LNCaP clone FGC (cell line): Measurements from ENCODE around the gene IL17RA.

Experiments
- DNase-seq: peaks from one replicate; pipeline ENCODE4 v3.0.0-alpha.2; 2011; ENCODE audit warnings: low read depth
- H3K4me3 ChIP-seq: 2 replicates; pipeline ENCODE4 v1.5.1; 2011; ENCODE audit warnings: mild to moderate bottlenecking, low read depth, low read length, control low read depth
- TF ChIP-seq, protein P1 (sequence below): IDR thresholded peaks from 2 replicates; pipeline ENCODE4 v1.5.1; 2012; ENCODE audit warnings: mild to moderate bottlenecking; ENCODE audit not compliant: control insufficient read depth, insufficient read depth; ENCODE audit errors: extremely low read depth

The IL17RA gene

DNA sequence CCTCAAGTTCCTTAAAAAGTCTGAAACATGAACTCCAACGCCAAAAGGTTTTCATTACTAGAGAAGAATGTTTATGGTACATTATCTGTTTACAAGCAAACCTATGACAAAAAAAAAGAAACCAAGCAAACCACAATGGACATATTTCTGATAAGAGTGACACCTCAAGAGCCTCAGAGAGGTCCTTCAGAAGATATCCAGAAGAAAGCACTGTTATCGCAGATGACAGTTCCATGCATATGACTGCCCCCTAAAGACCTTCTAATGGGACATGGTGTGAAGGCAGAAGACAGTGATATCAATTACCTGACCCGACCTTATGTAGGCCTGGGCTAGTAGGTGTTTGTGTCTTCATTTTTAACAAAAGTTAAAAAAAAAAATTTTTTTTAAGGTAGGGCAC lies 71.1 kb downstream of the IL17RA start:
- H3K4me3 ChIP-seq, result no peak overlapping the region
- no peak for DNase-seq
- TF ChIP-seq, protein P1, sequence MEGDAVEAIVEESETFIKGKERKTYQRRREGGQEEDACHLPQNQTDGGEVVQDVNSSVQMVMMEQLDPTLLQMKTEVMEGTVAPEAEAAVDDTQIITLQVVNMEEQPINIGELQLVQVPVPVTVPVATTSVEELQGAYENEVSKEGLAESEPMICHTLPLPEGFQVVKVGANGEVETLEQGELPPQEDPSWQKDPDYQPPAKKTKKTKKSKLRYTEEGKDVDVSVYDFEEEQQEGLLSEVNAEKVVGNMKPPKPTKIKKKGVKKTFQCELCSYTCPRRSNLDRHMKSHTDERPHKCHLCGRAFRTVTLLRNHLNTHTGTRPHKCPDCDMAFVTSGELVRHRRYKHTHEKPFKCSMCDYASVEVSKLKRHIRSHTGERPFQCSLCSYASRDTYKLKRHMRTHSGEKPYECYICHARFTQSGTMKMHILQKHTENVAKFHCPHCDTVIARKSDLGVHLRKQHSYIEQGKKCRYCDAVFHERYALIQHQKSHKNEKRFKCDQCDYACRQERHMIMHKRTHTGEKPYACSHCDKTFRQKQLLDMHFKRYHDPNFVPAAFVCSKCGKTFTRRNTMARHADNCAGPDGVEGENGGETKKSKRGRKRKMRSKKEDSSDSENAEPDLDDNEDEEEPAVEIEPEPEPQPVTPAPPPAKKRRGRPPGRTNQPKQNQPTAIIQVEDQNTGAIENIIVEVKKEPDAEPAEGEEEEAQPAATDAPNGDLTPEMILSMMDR, result no peak

DNA sequence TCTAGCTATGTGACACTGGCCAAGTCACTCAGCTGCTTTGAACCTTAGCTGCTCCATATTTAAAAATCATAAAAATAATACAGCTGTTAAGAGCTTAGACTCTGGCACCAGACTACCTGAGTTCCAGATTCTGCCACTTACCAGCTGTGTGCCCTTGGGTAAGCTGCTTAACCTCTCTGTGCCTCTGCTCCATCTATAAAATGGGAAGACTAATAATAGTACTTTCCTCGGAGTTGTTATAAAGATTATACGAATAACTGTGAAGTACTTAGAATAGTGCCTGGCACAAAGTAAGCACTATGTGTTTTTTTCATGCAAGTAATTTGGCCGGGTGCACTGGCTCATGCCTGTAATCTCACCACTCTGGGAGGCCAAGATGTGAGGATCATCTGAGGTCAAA lies 72.9 kb downstream of the IL17RA start:
- no peak for DNase-seq
- peak overlapping the region; percentile 81 for H3K4me3 ChIP-seq

DNA sequence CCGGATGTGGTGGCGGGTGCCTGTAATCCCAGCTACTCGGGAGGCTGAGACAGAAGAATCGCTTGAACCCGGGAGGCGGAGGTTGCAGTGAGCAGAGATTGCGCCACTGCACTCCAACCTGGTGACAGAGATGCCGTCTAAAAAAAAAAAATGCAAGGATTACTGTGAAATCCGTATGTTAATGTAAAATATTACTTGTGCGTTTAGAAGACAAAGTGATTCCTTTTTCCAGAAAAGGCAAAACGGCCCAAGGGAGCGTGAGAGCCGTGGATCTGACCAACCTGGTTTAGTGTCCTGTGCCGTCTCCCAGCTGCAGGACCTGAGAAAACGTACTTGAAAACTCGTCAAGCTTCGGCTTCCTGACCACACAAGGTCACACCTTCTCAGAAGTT lies 73.4 kb downstream of the IL17RA start:
- H3K4me3 ChIP-seq, result peak overlapping the region; percentile 81
- DNase-seq, result no peak
- TF ChIP-seq, protein P1, result no peak

More for the DNA sequence above, 72.9 kb downstream of the IL17RA start:
- TF ChIP-seq, protein P1, result no peak

DNA sequence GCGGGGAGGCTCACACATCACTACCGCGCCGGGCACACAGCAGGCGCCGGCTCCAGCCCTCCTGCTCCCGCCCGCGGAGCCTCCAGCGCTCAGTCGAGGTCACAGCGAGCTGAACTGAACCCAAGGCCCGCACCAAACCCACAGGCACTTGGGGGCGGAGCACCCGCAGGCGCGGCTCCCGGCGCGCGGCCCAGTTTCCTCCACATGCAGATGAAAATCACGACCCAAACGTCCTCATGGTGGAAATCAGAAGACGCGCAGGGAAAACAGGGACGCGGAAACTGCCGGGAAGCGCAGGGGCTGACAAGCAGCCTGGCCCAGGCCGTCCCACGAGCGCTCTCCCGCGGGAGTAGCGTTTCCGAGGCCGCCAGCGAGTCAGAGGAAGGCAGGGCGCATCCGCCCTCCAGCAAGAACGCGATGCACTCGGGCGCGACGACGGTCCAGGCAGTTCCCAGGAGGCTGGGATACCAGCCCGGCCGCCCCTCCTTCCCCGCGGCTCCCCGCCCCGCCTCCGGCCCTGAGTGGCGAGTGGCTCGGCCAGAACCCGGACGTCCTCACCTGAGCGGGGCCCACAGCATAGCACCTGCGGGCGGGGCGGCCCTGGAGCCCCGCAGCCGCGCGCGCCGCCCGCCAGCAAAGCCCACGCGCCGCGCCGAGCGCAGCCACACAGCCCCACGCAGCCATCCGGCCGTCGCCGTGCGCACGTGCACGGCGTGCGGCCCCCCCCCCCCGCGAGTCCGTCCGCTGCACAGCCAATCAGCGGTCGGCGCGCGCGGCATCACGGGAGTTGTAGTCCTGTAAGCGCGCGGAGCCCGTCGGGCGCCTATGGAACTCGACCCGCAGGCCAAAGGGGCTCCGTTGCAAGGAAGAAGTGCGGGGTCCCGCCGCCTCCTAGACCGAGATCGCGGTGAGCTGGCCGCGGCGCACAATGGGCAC lies 74.0 kb downstream of the IL17RA start, which contains the start of gene HDHD5:
Gene HDHD5, minus strand, starts transcription at position 710 of the 936 bp plus-strand sequence. Its CDS starts 26 bp downstream, at position 684.
- H3K4me3 ChIP-seq, result peak within 1 kb of the TSS; percentile 81
- DNase-seq, result peak; percentile 64
- TF ChIP-seq, protein P1, result no peak

DNA sequence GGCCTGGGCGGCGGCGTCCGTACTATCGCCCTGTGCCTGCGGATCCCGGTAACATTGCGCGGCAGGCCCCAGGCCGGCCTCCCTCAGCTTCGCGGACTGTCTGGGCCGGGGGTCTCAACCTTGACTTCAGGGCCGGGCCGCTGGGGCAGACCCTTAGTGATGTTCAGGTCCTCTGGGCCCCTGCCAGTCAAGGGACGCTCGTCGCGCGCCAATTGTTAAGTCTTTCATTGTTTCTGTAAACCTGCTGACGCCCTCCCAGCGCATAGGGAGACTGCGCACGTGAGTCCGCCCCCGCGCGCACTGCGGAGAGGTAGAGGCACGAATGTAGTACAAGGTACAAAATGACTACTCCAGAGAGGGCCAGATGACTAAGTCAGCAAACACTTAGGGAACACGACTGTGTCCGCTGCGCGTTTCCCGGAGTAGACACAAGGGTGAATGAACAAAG lies 74.7 kb downstream of the IL17RA start:
- TF ChIP-seq, protein P1, result no peak
- peak; percentile 31 for DNase-seq
- H3K4me3 ChIP-seq, result peak overlapping the region; percentile 81

DNA sequence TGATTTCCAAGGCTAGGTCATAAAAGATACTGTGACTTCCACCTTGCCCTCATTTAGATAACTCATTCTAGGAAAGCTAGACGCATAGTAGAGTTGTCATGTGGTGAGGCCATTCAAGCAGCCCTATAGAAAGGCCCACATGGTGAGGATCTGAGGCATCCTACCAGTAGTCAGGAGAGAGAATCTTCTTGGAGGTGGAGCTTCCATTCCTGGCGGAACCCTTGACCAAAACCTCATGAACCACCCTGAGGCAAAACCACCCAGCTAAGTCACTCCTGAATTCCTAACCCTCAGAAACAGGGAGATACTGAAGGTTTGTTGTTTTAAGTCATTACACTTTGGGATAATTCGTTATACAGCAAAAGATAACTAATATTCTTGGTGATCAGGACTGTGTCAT lies 77.2 kb downstream of the IL17RA start:
- no peak overlapping the region for H3K4me3 ChIP-seq
- no peak for DNase-seq
- TF ChIP-seq, protein P1, result no peak
